Ascending aorta (tissue), 2 donors: ENCODE measurements around the gene PATJ. TPM values are rescaled to one million over a fixed set of nuclear protein-coding genes. Genes with fewer than 3 reads are reported as not detected.

Source experiments
- DNase-seq, 2 donors: peaks; one replicate each; pipeline ENCODE4 v3.0.0-alpha.2; 2019; ENCODE audit warnings: low spot score in 2 of 2
- H3K27ac ChIP-seq, 2 donors: fragments of 200-600 bp; sonication (generic); one replicate each; pipeline ENCODE4 v1.5.1; 2016 to 2017; ENCODE audit warnings: mild to moderate bottlenecking in 1 of 2
- H3K27me3 ChIP-seq: fragments of 200-600 bp; sonication (generic); one replicate; pipeline ENCODE4 v1.5.1; 2017
- H3K36me3 ChIP-seq, 2 donors: fragments of 200-600 bp; sonication (generic); one replicate each; pipeline ENCODE4 v1.5.1; 2016
- H3K4me1 ChIP-seq, 2 donors: fragments of 200-600 bp; sonication (generic); one replicate each; pipeline ENCODE4 v1.5.1; 2016 to 2017; ENCODE audit warnings: mild to moderate bottlenecking in 1 of 2
- H3K4me3 ChIP-seq, 2 donors: fragments of 200-600 bp; sonication (generic); one replicate each; pipeline ENCODE4 v1.5.1; 2016 to 2017; ENCODE audit warnings: mild to moderate bottlenecking in 1 of 2
- H3K9me3 ChIP-seq, 2 donors: fragments of 200-600 bp; sonication (generic); one replicate each; pipeline ENCODE4 v1.5.1; 2016
- CTCF ChIP-seq, 3 experiments: fragments of 200-600 bp in 2 of 3; fragments of 450-650 bp in 1 of 3; sonication (generic) in 2 of 3; IDR thresholded peaks; one replicate each; pipeline ENCODE4 v1.5.1; 2016 to 2019; ENCODE audit warnings: antibody characterized with exemption in 3 of 3, mild to moderate bottlenecking in 1 of 3, moderate library complexity in 1 of 3
- intact Hi-C: fragments of 100-400 bp; cut with DNase I; formaldehyde crosslinking; loops from one replicate; pipeline ENCODE4 v1.15.1; 2023
- total RNA-seq: library from RNA; depleted of rRNA; stranded (reverse); fragments of >200 nt; gene quantifications from one replicate; pipeline ENCODE4 v1.1.0, GENCODE V29; 2016

The PATJ gene
- total RNA-seq, 1 donor from 2014 or later, result 26.7 TPM

GRCh38 chr1:62224182-62224581 lies 481.9 kb downstream of the PATJ start:
- no peak for DNase-seq
- Histone ChIP-seq H3K27ac (no peak overlapping the region), H3K4me1 (no peaks in the 10 kb centered on the region), H3K36me3 (no peaks in the 10 kb centered on the region), H3K27me3 (no peaks in the 10 kb centered on the region), H3K9me3 (no peaks in the 10 kb centered on the region), H3K4me3 (no peak overlapping the region)
- intact Hi-C loops, result no loop called here
- TF ChIP-seq CTCF (IDR thresholded peaks at IDR 0.05), result no peak

- no peak for TF ChIP-seq CTCF (IDR thresholded peaks at IDR 0.05)
- intact Hi-C loops, result no loop called here
- Histone ChIP-seq H3K36me3 (no peaks in the 10 kb centered on the region), H3K4me1 (no peaks in the 10 kb centered on the region), H3K27ac (no peak overlapping the region), H3K27me3 (no peaks in the 10 kb centered on the region), H3K9me3 (no peaks in the 10 kb centered on the region), H3K4me3 (no peak overlapping the region)
- DNase-seq, result no peak
Measured at GRCh38 chr1:62227496-62227895, 485.2 kb downstream of the PATJ start.

Other genes starting within 250 kb of the PATJ start
- 43.2 TPM for gene TM2D1, start 17.3 kb upstream of the PATJ start, total RNA-seq